ENCODE data around the gene GIGYF2.
"Not testable (repeated sequence)": the region's sequence is repeated elsewhere in the genome, so short reads cannot be mapped to it uniquely, and the experiment has no call there.

GIGYF2 gene

GRCh38 chr2:232906867-232907717 is 210.0 kb downstream of the GIGYF2 start:
- in situ Hi-C loops (cut with MboI; ENCODE audit: low sequenced_read_pairs) = not testable (repeated sequence)

- in situ Hi-C loops (cut with MboI; ENCODE audit: low sequenced_read_pairs) = not testable (repeated sequence)
These were observed 210.6 kb downstream of the GIGYF2 start for GRCh38 chr2:232907718-232908085.

DNA sequence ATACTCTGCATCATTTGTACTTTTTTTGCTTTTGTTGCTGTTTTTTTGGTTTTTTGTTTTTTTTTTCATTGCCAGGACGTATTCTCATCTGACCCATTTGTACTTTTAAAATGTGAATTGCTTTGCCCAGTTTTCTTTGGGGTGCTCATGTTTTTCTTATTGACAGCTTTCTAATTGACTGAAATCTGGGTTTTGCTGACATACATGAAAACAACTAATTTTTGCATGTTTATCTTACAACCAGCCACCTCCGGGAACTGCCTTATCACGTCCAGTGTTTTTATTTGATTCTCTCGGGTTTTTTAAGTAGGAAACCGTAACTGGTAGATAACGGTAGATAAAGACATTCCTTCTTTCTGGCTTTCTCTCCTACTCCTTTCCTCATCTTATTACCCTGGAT is 211.6 kb downstream of the GIGYF2 start:
- in situ Hi-C loops (cut with MboI; ENCODE audit: low sequenced_read_pairs) = no loop called here
